Thyroid gland (tissue), 4 donors: ENCODE results near the gene NMNAT1.

Experiments
- CTCF ChIP-seq, 6 experiments: fragments of 200-600 bp in 3 of 6; fragments of 450-650 bp in 3 of 6; sonication (generic) in 3 of 6; IDR thresholded peaks; one replicate each; pipeline ENCODE4 v1.5.1; 2016 to 2019; ENCODE audit warnings: antibody characterized with exemption in 6 of 6, mild to moderate bottlenecking in 2 of 6, inconsistent platforms in 1 of 6, moderate library complexity in 1 of 6
- POLR2A ChIP-seq, 2 donors: fragments of 450-650 bp; IDR thresholded peaks; one replicate each; pipeline ENCODE4 v1.6.1; 2017; ENCODE audit warnings: antibody characterized with exemption in 2 of 2, mild to moderate bottlenecking in 2 of 2, moderate library complexity in 1 of 2

- no peak for TF ChIP-seq CTCF (IDR thresholded peaks at IDR 0.05)
- TF ChIP-seq POLR2A (IDR thresholded peaks at IDR 0.05): no peak
These were observed 38.7 kb upstream of the NMNAT1 start for GRCh38 chr1:9904596-9904995.
